A673 (cell line): ENCODE measurements around the gene DNM2. TPM values are rescaled to one million over a fixed set of nuclear protein-coding genes. Genes with fewer than 3 reads are reported as not detected.

Experiments
- BruUV-seq: library from RNA; stranded (reverse); fragments of 400-500 nt; replicated peaks from 2 replicates; lab custom pipeline; 2021; lab: Mats Ljungman, UMichigan
- CTCF ChIA-PET: fragments of 300-600 bp; sonication (Branson Sonifier 250); formaldehyde crosslinking; loops from one replicate; lab custom pipeline; 2022; ENCODE audit warnings: antibody characterized with exemption; lab: Charles Lee
- POLR2A ChIA-PET: fragments of 300-600 bp; sonication (Branson Sonifier 250); formaldehyde crosslinking; loops from one replicate; lab custom pipeline; 2022; ENCODE audit warnings: antibody characterized with exemption; ENCODE audit not compliant: low non-redundant PET; lab: Charles Lee
- DNase-seq: peaks from one replicate; pipeline ENCODE4 v3.0.0-alpha.2; 2015; ENCODE audit warnings: low spot score
- H3K27ac ChIP-seq: fragments of 200-600 bp; sonication (generic); 2 replicates; pipeline ENCODE4 v1.5.1; 2016; ENCODE audit warnings: mixed run types, low read depth, mild to moderate bottlenecking, mixed read lengths, antibody characterized with exemption, low read length; ENCODE audit not compliant: poor library complexity, severe bottlenecking
- H3K27me3 ChIP-seq: fragments of 200-600 bp; sonication (generic); replicated peaks from 2 replicates; pipeline ENCODE4 v1.6.1; 2017; ENCODE audit warnings: mixed run types, low read depth, mild to moderate bottlenecking, mixed read lengths, antibody characterized with exemption, low read length; ENCODE audit not compliant: insufficient read depth, poor library complexity
- H3K36me3 ChIP-seq: fragments of 200-600 bp; sonication (generic); 2 replicates; pipeline ENCODE4 v1.6.1; 2016; ENCODE audit warnings: mixed run types, mild to moderate bottlenecking, mixed read lengths, antibody characterized with exemption, low read length; ENCODE audit not compliant: insufficient read depth, poor library complexity, severe bottlenecking
- H3K4me1 ChIP-seq: fragments of 200-600 bp; sonication (generic); 2 replicates; pipeline ENCODE4 v1.6.1; 2017; ENCODE audit warnings: mixed run types, mild to moderate bottlenecking, mixed read lengths, antibody characterized with exemption, low read length; ENCODE audit not compliant: insufficient read depth, poor library complexity, severe bottlenecking
- H3K4me3 ChIP-seq: fragments of 200-600 bp; sonication (generic); 2 replicates; pipeline ENCODE4 v1.5.1; 2016; ENCODE audit warnings: low read depth, mixed run types, mild to moderate bottlenecking, mixed read lengths, low read length; ENCODE audit not compliant: poor library complexity, severe bottlenecking
- H3K9me3 ChIP-seq: fragments of 200-600 bp; sonication (generic); 2 replicates; pipeline ENCODE4 v1.6.1; 2016; ENCODE audit warnings: mixed run types, low read depth, mild to moderate bottlenecking, mixed read lengths, antibody characterized with exemption, low read length; ENCODE audit not compliant: poor library complexity, severe bottlenecking
- EZH2 ChIP-seq: fragments of 200-600 bp; sonication (generic); IDR thresholded peaks from 2 replicates; pipeline ENCODE4 v1.6.1; 2017; ENCODE audit warnings: borderline replicate concordance, low read depth, mild to moderate bottlenecking, mixed read lengths, antibody characterized with exemption, low read length; ENCODE audit not compliant: poor library complexity, severe bottlenecking
- intact Hi-C: fragments of 100-400 bp; cut with micrococcal nuclease; formaldehyde crosslinking; loops from one replicate; pipeline ENCODE4 v1.10.0; 2022; ENCODE audit not compliant: unreplicated experiment
- total RNA-seq: library from RNA; stranded (reverse); gene quantifications from 2 replicates; pipeline ENCODE4 v1.2.3, GENCODE V29; 2021
- TF ChIP-seq, protein P1 (sequence below): fragments of 300-800, 200-600 bp; sonication (generic); conservative IDR thresholded peaks from 2 replicates; pipeline ENCODE4 v1.5.1; 2017; ENCODE audit warnings: low read depth, mild to moderate bottlenecking, antibody characterized with exemption, low read length, moderate library complexity, mixed read lengths

The DNM2 gene
- total RNA-seq, 1 experiment from 2014 or later = 143 TPM

DNA sequence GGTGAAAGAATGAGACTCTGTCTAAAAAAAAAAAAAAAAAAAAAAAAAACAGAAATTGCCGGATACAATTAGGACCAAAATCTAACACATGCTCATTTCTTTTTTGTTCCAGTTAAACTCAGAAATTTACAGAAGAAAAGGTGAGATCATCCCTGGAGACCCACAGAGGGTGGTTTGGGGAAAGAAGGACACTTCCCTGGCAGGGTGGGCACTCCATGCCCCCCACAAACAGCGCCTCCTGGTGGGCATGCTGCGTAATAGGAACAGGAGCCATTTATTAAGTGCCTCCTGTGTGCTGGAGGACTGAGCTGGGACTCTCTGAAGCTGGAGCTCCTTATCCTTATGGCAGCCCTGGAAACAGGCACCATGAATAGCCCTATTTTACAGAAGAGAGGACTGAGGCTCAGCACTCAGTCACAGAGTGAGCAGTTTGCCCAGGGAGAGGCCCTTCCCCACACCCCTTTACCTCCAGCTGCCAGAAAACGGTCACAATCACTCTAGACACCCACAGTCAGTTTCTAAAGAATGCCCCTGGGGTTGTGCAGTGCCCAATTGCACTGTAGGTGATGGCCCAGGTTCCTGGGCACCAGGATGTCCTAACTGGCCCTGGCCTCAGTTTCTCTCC is 140.4 kb downstream of the DNM2 start:
- POLR2A ChIA-PET = interaction anchor here (0.7 to 1.1 kb wide), 2 partner anchors 21 to 22 kb away, joined by 4 to 9 read pairs; partner anchors contain the start of gene TMED1
- H3K4me3 ChIP-seq = no peak overlapping the region

DNA sequence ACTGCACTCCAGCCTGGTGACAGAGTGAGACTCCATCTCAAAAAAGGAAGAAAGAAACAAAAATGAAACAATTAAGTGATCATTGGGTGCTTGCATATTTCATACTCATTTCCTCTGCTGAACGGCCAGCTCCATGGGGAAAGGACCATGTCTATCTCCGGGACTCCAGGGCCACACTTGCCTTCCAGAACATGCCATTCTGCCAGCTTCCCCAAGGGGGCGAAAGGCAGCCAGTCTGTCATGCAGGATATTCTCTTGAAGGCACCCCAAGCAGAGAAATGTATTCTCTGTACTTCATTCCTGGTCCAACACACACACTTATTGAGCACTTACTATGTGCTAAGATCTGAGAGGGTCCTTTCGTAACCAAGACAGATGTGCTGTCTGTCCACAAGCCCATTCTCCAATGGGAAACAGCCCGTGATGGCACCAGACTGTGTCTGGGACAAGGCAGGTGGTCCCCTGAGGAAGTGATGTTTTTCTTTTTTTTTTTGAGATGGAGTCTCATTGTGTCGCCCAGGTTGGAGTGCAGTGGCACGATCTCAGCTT is 143.3 kb downstream of the DNM2 start:
- no peak overlapping the region for H3K27ac ChIP-seq
- H3K4me3 ChIP-seq = no peak overlapping the region
- peaks cover 8% of the 10 kb centered on the region for H3K4me1 ChIP-seq
- TF ChIP-seq, protein P1, sequence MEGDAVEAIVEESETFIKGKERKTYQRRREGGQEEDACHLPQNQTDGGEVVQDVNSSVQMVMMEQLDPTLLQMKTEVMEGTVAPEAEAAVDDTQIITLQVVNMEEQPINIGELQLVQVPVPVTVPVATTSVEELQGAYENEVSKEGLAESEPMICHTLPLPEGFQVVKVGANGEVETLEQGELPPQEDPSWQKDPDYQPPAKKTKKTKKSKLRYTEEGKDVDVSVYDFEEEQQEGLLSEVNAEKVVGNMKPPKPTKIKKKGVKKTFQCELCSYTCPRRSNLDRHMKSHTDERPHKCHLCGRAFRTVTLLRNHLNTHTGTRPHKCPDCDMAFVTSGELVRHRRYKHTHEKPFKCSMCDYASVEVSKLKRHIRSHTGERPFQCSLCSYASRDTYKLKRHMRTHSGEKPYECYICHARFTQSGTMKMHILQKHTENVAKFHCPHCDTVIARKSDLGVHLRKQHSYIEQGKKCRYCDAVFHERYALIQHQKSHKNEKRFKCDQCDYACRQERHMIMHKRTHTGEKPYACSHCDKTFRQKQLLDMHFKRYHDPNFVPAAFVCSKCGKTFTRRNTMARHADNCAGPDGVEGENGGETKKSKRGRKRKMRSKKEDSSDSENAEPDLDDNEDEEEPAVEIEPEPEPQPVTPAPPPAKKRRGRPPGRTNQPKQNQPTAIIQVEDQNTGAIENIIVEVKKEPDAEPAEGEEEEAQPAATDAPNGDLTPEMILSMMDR = peak; percentile 58
- TF ChIP-seq EZH2 = no peak
- no peaks in the 10 kb centered on the region for H3K36me3 ChIP-seq
- CTCF ChIA-PET = interaction anchor here (0.7 kb wide), 2 partner anchors 144 to 146 kb away, joined by 3 to 5 read pairs; partner anchors contain the start of gene DNM2
- DNase-seq = peak; percentile 69
- POLR2A ChIA-PET = no interaction called here
- intact Hi-C loops = loop anchor here (10.0 kb wide), 1 partner anchor 276 kb away; the partner anchor contains the start of gene AP1M2
- no peaks in the 10 kb centered on the region for H3K9me3 ChIP-seq
- no TSS peak for BruUV-seq
- H3K27me3 ChIP-seq = no peaks in the 10 kb centered on the region

More for the DNA sequence above, 140.4 kb downstream of the DNM2 start:
- CTCF ChIA-PET = interaction anchor here (0.6 to 1.1 kb wide), 12 partner anchors 12 to 858 kb away, joined by 3 to 16 read pairs (median 4); partner anchors contain the start of genes CARM1, DNM2, QTRT1 and TMED1
- no peak overlapping the region for H3K27ac ChIP-seq
- peak; percentile 66 for DNase-seq
- no peak for TF ChIP-seq EZH2
- TF ChIP-seq, protein P1 = peak; percentile 94
- intact Hi-C loops = no loop called here
- no peaks in the 10 kb centered on the region for H3K36me3 ChIP-seq
- no peaks in the 10 kb centered on the region for H3K27me3 ChIP-seq
- no TSS peak for BruUV-seq
- H3K4me1 ChIP-seq = peaks cover 4% of the 10 kb centered on the region
- no peaks in the 10 kb centered on the region for H3K9me3 ChIP-seq

GRCh38 chr19:10862561-10863106 is 144.8 kb downstream of the DNM2 start:
- no peaks in the 10 kb centered on the region for H3K27me3 ChIP-seq
- no peak for DNase-seq
- no TSS peak for BruUV-seq
- H3K27ac ChIP-seq = no peak overlapping the region
- no peak overlapping the region for H3K4me3 ChIP-seq
- POLR2A ChIA-PET = no interaction called here
- peaks cover 8% of the 10 kb centered on the region for H3K4me1 ChIP-seq
- no peak for TF ChIP-seq EZH2
- TF ChIP-seq, protein P1 = no peak
- no peaks in the 10 kb centered on the region for H3K36me3 ChIP-seq
- H3K9me3 ChIP-seq = no peaks in the 10 kb centered on the region
- intact Hi-C loops = loop anchor here (10.0 kb wide), 1 partner anchor 278 kb away; the partner anchor contains the start of gene AP1M2
- CTCF ChIA-PET = interaction anchor here (0.7 to 1.2 kb wide), 2 partner anchors 281 to 397 kb away, joined by 3 to 7 read pairs; no protein-coding TSS in a partner anchor
